GM12872 (cell line): Measurements from ENCODE around the gene GBP3.

ENCODE experiments used
- CTCF ChIP-seq: IDR thresholded peaks from 3 replicates; pipeline ENCODE4 v1.5.1; 2011; ENCODE audit warnings: low read depth, mild to moderate bottlenecking, low read length, moderate library complexity; ENCODE audit not compliant: insufficient read depth

The GBP3 gene

GRCh38 chr1:89060091-89060490, 37.4 kb upstream of the GBP3 start:
- TF ChIP-seq CTCF, result no peak

- no peak for TF ChIP-seq CTCF
These were observed 29.3 kb upstream of the GBP3 start for GRCh38 chr1:89051955-89052312.

- TF ChIP-seq CTCF, result no peak
These were observed 28.8 kb upstream of the GBP3 start for GRCh38 chr1:89051300-89051954.

GRCh38 chr1:89050649-89051033, 28.0 kb upstream of the GBP3 start:
- no peak for TF ChIP-seq CTCF

- no peak for TF ChIP-seq CTCF
These were observed 25.1 kb upstream of the GBP3 start for GRCh38 chr1:89047734-89048133.

- TF ChIP-seq CTCF, result no peak
These were observed 22.5 kb upstream of the GBP3 start for GRCh38 chr1:89044970-89045721.

- no peak for TF ChIP-seq CTCF
These were observed 21.3 kb upstream of the GBP3 start for GRCh38 chr1:89043940-89044339.
